Loucy (cell line): ENCODE measurements around the gene IGHMBP2.

Source experiments
- H2AFZ ChIP-seq: fragments of 200-600 bp; sonication (generic); 2 replicates; pipeline ENCODE4 v1.6.0; 2016; ENCODE audit warnings: antibody characterized with exemption, mild to moderate bottlenecking, low read length, moderate library complexity
- H3F3A ChIP-seq: fragments of 200-600 bp; 2 replicates; pipeline ENCODE4 v1.6.0; 2016; ENCODE audit warnings: antibody characterized with exemption, low read depth, mild to moderate bottlenecking
- H3K27me3 ChIP-seq: fragments of 200-600 bp; sonication (generic); 2 replicates; pipeline ENCODE4 v1.6.1; 2014; ENCODE audit warnings: low read length, mild to moderate bottlenecking; ENCODE audit not compliant: insufficient read depth, poor library complexity, severe bottlenecking
- H3K36me3 ChIP-seq: fragments of 200-600 bp; sonication (generic); 2 replicates; pipeline ENCODE4 v1.6.1; 2016; ENCODE audit warnings: low read length; ENCODE audit not compliant: insufficient read depth
- H3K4me1 ChIP-seq: fragments of 200-600 bp; sonication (generic); 2 replicates; pipeline ENCODE4 v1.5.1; 2014; ENCODE audit warnings: low read length, mild to moderate bottlenecking; ENCODE audit not compliant: insufficient read depth, poor library complexity, severe bottlenecking
- H3K4me2 ChIP-seq: fragments of 200-600 bp; sonication (generic); 2 replicates; pipeline ENCODE4 v1.6.0; 2014; ENCODE audit warnings: antibody characterized with exemption, low read length, low read depth, mild to moderate bottlenecking; ENCODE audit not compliant: poor library complexity, severe bottlenecking
- H3K4me3 ChIP-seq: fragments of 200-600 bp; sonication (generic); 2 replicates; pipeline ENCODE4 v1.5.1; 2014; ENCODE audit warnings: low read length, mild to moderate bottlenecking, mixed read lengths; ENCODE audit not compliant: poor library complexity, severe bottlenecking
- H3K79me2 ChIP-seq: fragments of 200-600 bp; sonication (generic); 2 replicates; pipeline ENCODE4 v1.6.1; 2014; ENCODE audit warnings: low read length; ENCODE audit not compliant: insufficient read depth
- H3K9ac ChIP-seq: fragments of 200-600 bp; sonication (generic); 2 replicates; pipeline ENCODE4 v1.6.0; 2014; ENCODE audit warnings: mild to moderate bottlenecking, low read depth, low read length, moderate library complexity; ENCODE audit not compliant: poor library complexity, severe bottlenecking
- H3K9me2 ChIP-seq: fragments of 200-600 bp; sonication (generic); replicated peaks from 2 replicates; pipeline ENCODE4 v1.6.1; 2016; ENCODE audit warnings: low read depth, low read length, mixed read lengths
- H3K9me3 ChIP-seq: fragments of 200-600 bp; sonication (generic); 2 replicates; pipeline ENCODE4 v1.6.1; 2014; ENCODE audit warnings: mild to moderate bottlenecking, antibody characterized with exemption, low read length, low read depth; ENCODE audit not compliant: insufficient read depth
- H4K20me1 ChIP-seq: fragments of 200-600 bp; sonication (generic); 2 replicates; pipeline ENCODE4 v1.6.0; 2014; ENCODE audit warnings: antibody characterized with exemption, low read length, mild to moderate bottlenecking; ENCODE audit not compliant: insufficient read depth, poor library complexity, severe bottlenecking
- CTCF ChIP-seq: fragments of 200-600 bp; sonication (generic); conservative IDR thresholded peaks from 2 replicates; pipeline ENCODE4 v1.5.1; 2014; ENCODE audit warnings: mild to moderate bottlenecking, antibody characterized with exemption, low read length
- EZH2phosphoT487 ChIP-seq: fragments of 200-600 bp; IDR thresholded peaks from 2 replicates; pipeline ENCODE4 v1.6.1; 2018; ENCODE audit warnings: antibody characterized with exemption, mild to moderate bottlenecking, moderate library complexity, borderline replicate concordance

The IGHMBP2 gene

GRCh38 chr11:68941324-68942094 lies 37.8 kb downstream of the IGHMBP2 start:
- no peak overlapping the region for H3K9ac ChIP-seq
- no peaks in the 10 kb centered on the region for H4K20me1 ChIP-seq
- H2AFZ ChIP-seq = no peak overlapping the region
- no peaks in the 10 kb centered on the region for H3K79me2 ChIP-seq
- peaks cover 10% of the 10 kb centered on the region; the same call in 1 of the 2 replicates for H3K36me3 ChIP-seq
- H3K9me3 ChIP-seq = no peaks in the 10 kb centered on the region
- TF ChIP-seq EZH2phosphoT487 = no peak
- TF ChIP-seq CTCF = no peak
- H3F3A ChIP-seq = no peaks in the 10 kb centered on the region
- H3K4me1 ChIP-seq = no peaks in the 10 kb centered on the region
- H3K9me2 ChIP-seq = no peaks in the 10 kb centered on the region
- no peak overlapping the region for H3K4me3 ChIP-seq
- no peaks in the 10 kb centered on the region for H3K27me3 ChIP-seq
- H3K4me2 ChIP-seq = no peak overlapping the region

- no peak overlapping the region for H3K4me3 ChIP-seq
- H3K27me3 ChIP-seq = no peaks in the 10 kb centered on the region
- H3K36me3 ChIP-seq = peaks cover 8% of the 10 kb centered on the region; the same call in 1 of the 2 replicates
- no peak overlapping the region for H2AFZ ChIP-seq
- no peak for TF ChIP-seq CTCF
- TF ChIP-seq EZH2phosphoT487 = no peak
- no peaks in the 10 kb centered on the region for H3K4me1 ChIP-seq
- H3K9me3 ChIP-seq = no peaks in the 10 kb centered on the region
- no peaks in the 10 kb centered on the region for H3K9me2 ChIP-seq
- H3K4me2 ChIP-seq = no peak overlapping the region
- H3K79me2 ChIP-seq = no peaks in the 10 kb centered on the region
- no peaks in the 10 kb centered on the region for H3F3A ChIP-seq
- no peak overlapping the region for H3K9ac ChIP-seq
- no peaks in the 10 kb centered on the region for H4K20me1 ChIP-seq
Measured at GRCh38 chr11:68942095-68942620, 38.5 kb downstream of the IGHMBP2 start.

GRCh38 chr11:68942751-68943271 lies 39.1 kb downstream of the IGHMBP2 start:
- TF ChIP-seq EZH2phosphoT487 = no peak
- no peak for TF ChIP-seq CTCF
- no peak overlapping the region for H3K4me2 ChIP-seq
- no peaks in the 10 kb centered on the region for H3K9me3 ChIP-seq
- no peaks in the 10 kb centered on the region for H4K20me1 ChIP-seq
- no peaks in the 10 kb centered on the region for H3K27me3 ChIP-seq
- H3K79me2 ChIP-seq = no peaks in the 10 kb centered on the region
- H2AFZ ChIP-seq = no peak overlapping the region
- no peak overlapping the region for H3K4me3 ChIP-seq
- no peak overlapping the region for H3K9ac ChIP-seq
- H3F3A ChIP-seq = no peaks in the 10 kb centered on the region
- H3K9me2 ChIP-seq = no peaks in the 10 kb centered on the region
- no peaks in the 10 kb centered on the region for H3K4me1 ChIP-seq
- peaks cover 3% of the 10 kb centered on the region; the same call in 1 of the 2 replicates for H3K36me3 ChIP-seq
